Activated T-cell treated with anti-CD3 and anti-CD28 coated beads, Interleukin-2, amount 50 U/mL, for 1 hour (primary cell): ENCODE results near the gene SLC35E1.

ENCODE experiments used
- DNase-seq: peaks from one replicate; pipeline ENCODE4 v3.0.0-alpha.2; 2020

SLC35E1 gene

GRCh38 chr19:16572332-16573211 is at the start of gene SLC35E1:
Gene SLC35E1 (minus strand): TSS chr19:16572415. CDS start chr19:16572364, 51 bp downstream.
- peak; percentile 90 for DNase-seq

- DNase-seq, result no peak
Measured at GRCh38 chr19:16621165-16621800, 49.1 kb upstream of the SLC35E1 start.

GRCh38 chr19:16620584-16620983 is 48.4 kb upstream of the SLC35E1 start:
- DNase-seq, result no peak

GRCh38 chr19:16620018-16620417 is 47.8 kb upstream of the SLC35E1 start:
- no peak for DNase-seq

GRCh38 chr19:16619457-16619856 is 47.2 kb upstream of the SLC35E1 start:
- DNase-seq, result no peak

GRCh38 chr19:16618248-16618647 is 46.0 kb upstream of the SLC35E1 start:
- no peak for DNase-seq

GRCh38 chr19:16615808-16616207 is 43.6 kb upstream of the SLC35E1 start:
- DNase-seq, result no peak

- DNase-seq, result no peak
Measured at GRCh38 chr19:16614941-16615340, 42.7 kb upstream of the SLC35E1 start.

- no peak for DNase-seq
Measured at GRCh38 chr19:16613841-16614240, 41.6 kb upstream of the SLC35E1 start.

- DNase-seq, result no peak
Measured at GRCh38 chr19:16612636-16613035, 40.4 kb upstream of the SLC35E1 start.

- no peak for DNase-seq
Measured at GRCh38 chr19:16611121-16611520, 38.9 kb upstream of the SLC35E1 start.

- DNase-seq, result no peak
Measured at GRCh38 chr19:16609511-16610200, 37.4 kb upstream of the SLC35E1 start.

- no peak for DNase-seq
Measured at GRCh38 chr19:16608290-16608739, 36.1 kb upstream of the SLC35E1 start.

GRCh38 chr19:16607819-16608218 is 35.6 kb upstream of the SLC35E1 start:
- DNase-seq, result no peak

- DNase-seq, result no peak
Measured at GRCh38 chr19:16605553-16605994, 33.4 kb upstream of the SLC35E1 start.

- no peak for DNase-seq
Measured at GRCh38 chr19:16605115-16605514, 32.9 kb upstream of the SLC35E1 start.

GRCh38 chr19:16604615-16605014 is 32.4 kb upstream of the SLC35E1 start:
- no peak for DNase-seq

- DNase-seq, result no peak
Measured at GRCh38 chr19:16603090-16603489, 30.9 kb upstream of the SLC35E1 start.

GRCh38 chr19:16601378-16602052 is 29.3 kb upstream of the SLC35E1 start:
- DNase-seq, result no peak

GRCh38 chr19:16600824-16601223 is 28.6 kb upstream of the SLC35E1 start:
- DNase-seq, result no peak

- DNase-seq, result no peak
Measured at GRCh38 chr19:16599655-16600346, 27.6 kb upstream of the SLC35E1 start.

- DNase-seq, result no peak
Measured at GRCh38 chr19:16598848-16599247, 26.6 kb upstream of the SLC35E1 start.
